ENCODE measurements around the gene ZNF487. TPM values are rescaled to one million over a fixed set of nuclear protein-coding genes. Genes with fewer than 3 reads are reported as not detected.
"Not testable (repeated sequence)": the region's sequence is repeated elsewhere in the genome, so short reads cannot be mapped to it uniquely, and the experiment has no call there.

Gene ZNF487
- 9.7 TPM for total RNA-seq

DNA sequence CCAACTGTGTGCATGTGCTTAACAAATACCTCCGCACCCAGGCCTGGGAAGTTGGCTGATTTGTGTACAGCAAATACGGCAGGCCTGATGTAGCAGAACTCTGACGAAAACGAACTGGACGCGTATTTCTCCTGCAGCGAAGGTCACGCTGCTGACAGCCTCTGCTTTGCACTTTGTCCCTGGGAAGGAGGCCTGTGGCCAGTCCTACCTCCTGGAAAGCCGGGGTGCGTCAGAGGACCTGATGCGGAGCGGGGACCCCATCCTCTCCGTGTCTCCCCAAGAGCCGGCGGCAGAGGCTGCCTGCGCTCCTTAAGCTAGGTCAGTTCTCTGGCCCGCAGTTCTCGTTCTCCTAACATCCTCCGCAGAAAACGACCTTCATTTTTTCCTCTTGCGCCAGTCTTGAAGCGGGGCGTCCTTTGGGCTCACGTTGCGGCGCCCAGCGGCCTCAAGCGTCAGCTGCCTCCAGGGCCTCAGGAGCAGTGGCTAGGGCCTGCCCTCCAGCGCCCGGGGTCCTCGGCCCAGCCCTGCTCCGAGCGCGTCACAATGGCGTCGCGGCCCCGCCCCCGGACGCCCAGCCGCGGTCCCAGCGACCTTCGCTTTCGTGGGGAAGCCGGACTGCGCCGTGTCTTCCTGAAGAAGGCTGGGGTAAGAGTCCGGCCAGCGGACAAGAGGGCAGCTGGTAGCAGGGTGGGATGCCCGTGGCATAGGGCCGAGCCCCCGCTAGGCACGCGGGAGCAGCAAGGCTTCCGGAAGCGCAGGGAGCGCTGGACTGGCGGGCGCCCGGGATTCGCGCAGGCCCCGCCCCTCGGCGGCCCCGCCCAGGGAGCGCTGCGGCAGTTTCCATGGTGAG is at the start of gene ZNF487:
ZNF487 (plus strand) TSS at position 821 of the 850 bp plus-strand sequence. CDS start 38,703 bp downstream, outside the sequence.
- DNase-seq (ENCODE audit: low read depth in 2 of 3, low spot score in 2 of 3): peak; percentile 82 to 94 (median 91)

DNA sequence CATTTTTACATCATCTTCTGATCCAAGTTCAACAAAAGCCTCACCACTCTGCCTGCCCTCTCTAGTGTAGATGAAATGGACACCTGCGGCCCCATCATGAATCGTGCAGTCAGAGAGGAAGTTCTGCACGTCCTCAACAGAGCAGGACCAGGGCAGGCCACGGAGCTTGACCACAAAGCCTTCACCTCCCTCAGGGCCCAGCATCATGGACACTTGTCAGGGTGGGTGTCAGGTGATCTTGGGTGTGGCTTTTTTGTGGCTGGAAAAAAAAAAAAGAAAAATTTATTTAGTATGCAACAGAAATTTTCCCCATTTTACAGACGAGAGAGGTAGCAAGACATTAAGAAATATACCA is 49.3 kb upstream of the ZNF487 start:
- no peak for DNase-seq (ENCODE audit: low read depth in 2 of 3, low spot score in 2 of 3)

DNA sequence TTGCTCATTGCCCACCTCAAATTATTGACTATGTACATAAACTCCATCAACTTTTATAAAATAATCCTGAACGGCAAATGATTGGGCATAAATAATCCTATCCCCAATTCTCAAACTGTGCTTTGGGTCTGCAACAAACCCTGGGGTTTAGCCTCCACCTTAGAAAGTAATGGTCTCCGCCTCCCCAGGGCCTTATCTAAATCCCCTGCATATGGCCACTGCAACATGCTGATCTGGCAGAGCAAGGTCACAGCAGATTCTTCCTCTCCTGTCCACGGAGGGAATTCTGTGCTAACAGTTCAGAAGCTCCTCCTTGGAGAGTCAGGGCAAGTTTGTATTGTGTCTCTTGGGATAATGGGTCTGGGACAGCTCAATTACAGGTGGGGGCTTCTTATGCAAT is 47.0 kb upstream of the ZNF487 start:
- DNase-seq (ENCODE audit: low read depth in 2 of 3, low spot score in 2 of 3): no peak

DNA sequence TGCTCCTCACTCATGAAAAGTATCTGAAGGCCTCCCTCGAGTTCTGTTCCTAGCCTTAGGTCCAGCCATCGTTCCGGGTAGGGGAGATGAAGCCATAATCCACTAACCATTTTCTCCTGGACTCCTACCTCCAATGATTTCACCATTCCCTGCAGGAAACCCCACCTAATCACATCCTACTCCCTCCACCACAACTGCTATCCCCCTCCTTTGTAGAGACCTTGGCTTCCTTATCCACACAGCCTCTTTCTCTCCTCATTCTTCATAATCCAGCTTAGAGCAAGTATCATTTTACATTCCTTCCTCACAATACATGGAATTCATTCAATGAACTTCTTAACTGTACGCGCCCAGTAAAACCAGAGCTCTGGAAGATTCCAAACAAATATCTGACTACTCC is 46.6 kb upstream of the ZNF487 start:
- DNase-seq (ENCODE audit: low read depth in 2 of 3, low spot score in 2 of 3): no peak

- peak in 2 of 3 donors; percentile 52 to 57 for DNase-seq (ENCODE audit: low read depth in 2 of 3, low spot score in 2 of 3)
These were observed 46.2 kb upstream of the ZNF487 start for GRCh38 chr10:43390759-43391158.

- no peak for DNase-seq (ENCODE audit: low read depth in 2 of 3, low spot score in 2 of 3)
These were observed 45.4 kb upstream of the ZNF487 start for GRCh38 chr10:43391496-43391895.

GRCh38 chr10:43392748-43393147 is 44.2 kb upstream of the ZNF487 start:
- DNase-seq (ENCODE audit: low read depth in 2 of 3, low spot score in 2 of 3): no peak

- not testable (repeated sequence) for DNase-seq (ENCODE audit: low read depth in 2 of 3, low spot score in 2 of 3)
These were observed 43.7 kb upstream of the ZNF487 start for GRCh38 chr10:43393186-43393585.

- no peak for DNase-seq (ENCODE audit: low read depth in 2 of 3, low spot score in 2 of 3)
These were observed 43.1 kb upstream of the ZNF487 start for GRCh38 chr10:43393606-43394360.

DNA sequence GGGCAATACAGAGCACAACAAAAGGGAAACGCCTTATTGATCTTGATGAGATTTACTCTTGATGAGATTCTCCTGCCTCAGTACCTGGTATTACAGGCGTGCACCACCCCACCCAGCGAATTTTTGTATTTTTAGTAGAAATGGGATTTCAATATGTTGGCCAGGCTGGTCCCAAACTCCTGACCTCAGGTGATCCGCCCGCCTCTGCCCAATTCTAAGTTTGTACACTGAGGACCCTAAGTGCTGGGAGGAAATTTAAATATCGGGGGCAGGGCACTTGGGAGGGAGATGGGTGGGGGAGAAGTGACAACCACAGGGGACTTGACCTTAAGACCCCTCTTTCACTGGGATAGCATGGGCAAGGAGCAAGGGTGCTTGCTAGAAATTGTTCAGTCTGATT is 42.0 kb upstream of the ZNF487 start:
- no peak for DNase-seq (ENCODE audit: low read depth in 2 of 3, low spot score in 2 of 3)

GRCh38 chr10:43395571-43396060 is 41.3 kb upstream of the ZNF487 start:
- DNase-seq (ENCODE audit: low read depth in 2 of 3, low spot score in 2 of 3): no peak

GRCh38 chr10:43396061-43396927 is 40.6 kb upstream of the ZNF487 start:
- DNase-seq (ENCODE audit: low read depth in 2 of 3, low spot score in 2 of 3): peak in 2 of 3 donors; percentile 20 to 44

DNA sequence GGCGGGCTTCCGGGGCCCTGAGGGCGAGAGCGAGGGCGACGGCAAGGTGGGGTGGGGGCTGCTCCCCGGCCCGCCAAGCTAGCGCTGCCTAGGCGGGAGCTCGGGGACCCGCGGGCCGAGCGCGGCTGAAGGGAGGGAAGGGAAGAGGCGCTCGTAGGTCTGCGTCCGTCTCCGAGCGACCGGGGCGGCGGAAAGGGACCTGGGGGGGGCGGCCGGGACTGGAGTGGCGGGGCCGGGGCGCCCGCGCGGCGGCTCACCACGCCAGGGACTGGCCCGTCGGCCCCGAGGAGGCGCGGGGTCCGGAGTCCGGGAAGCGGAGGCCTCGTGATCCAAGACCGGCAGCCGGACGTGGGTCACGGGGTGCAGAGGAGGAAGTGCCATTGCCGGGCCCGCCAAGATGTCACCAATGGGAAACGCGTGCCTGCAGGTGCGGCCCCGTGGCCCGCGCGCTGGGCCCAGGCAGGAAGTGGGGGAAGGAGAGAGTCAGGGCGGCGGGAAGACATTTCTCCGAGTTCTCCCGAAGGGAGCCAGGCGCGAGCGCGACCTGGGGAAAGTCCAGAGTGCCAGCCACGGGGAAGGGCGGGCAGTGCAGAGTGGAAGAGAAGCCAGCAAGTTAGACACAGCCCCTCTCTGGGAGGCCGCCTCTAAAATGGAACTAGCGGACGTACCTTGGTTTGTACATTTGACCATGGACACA is 39.8 kb upstream of the ZNF487 start:
- peak in 2 of 3 donors; percentile 70 to 73 for DNase-seq (ENCODE audit: low read depth in 2 of 3, low spot score in 2 of 3)

- DNase-seq (ENCODE audit: low read depth in 2 of 3, low spot score in 2 of 3): no peak
These were observed 38.0 kb upstream of the ZNF487 start for GRCh38 chr10:43398939-43399319.

GRCh38 chr10:43399320-43400310 is 37.3 kb upstream of the ZNF487 start:
- no peak for DNase-seq (ENCODE audit: low read depth in 2 of 3, low spot score in 2 of 3)

DNA sequence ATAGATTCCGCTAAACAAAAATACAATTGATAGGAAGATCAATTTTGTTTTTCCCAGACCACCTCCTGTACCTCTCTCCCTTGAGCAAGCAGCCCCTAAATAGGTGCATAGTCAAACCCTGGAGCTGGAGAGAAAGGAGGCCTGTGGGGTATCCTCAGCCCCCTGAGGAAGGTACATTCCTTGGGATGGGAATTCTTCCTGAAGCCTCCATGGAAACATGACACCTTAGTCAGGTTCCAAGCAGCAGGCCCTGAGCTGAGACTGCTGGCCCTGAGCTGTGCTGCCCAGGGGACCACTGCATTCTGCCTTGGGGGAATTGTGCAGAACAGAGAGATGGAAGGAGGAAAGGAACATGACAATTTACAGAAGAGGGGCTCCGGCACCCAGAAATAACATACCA is 35.3 kb upstream of the ZNF487 start:
- DNase-seq (ENCODE audit: low read depth in 2 of 3, low spot score in 2 of 3): no peak

DNA sequence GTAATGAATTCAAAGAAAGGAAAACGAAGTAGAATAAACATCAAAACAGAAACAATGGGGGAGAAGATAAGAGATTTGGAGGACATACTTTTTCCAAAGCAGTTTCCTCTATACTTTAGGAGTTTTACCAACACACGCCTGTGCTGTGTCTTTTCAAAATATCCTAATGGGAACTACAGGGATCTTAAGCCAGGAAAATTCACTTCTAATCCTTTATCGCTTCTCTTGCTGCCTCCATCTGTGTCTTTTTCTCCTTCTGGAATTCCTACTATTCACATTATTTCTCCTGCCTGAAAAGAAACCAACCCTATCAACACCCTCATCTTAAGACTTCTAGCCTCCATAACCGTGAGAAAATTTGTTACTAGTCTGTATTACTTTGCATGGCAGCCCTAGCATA is 34.7 kb upstream of the ZNF487 start:
- DNase-seq (ENCODE audit: low read depth in 2 of 3, low spot score in 2 of 3): no peak

GRCh38 chr10:43402880-43403452 is 33.9 kb upstream of the ZNF487 start:
- DNase-seq (ENCODE audit: low read depth in 2 of 3, low spot score in 2 of 3): no peak
